HepG2 (cell line): ENCODE measurements around the gene MTCH2. TPM values are rescaled to one million over a fixed set of nuclear protein-coding genes. Genes with fewer than 3 reads are reported as not detected.

ENCODE experiments used
- ATAC-seq: fragments of 200-7000 bp; cut with Tn5 transposase; 3 replicates; pipeline ENCODE4 v1.9.1; 2020; ENCODE audit warnings: mild to moderate bottlenecking, moderate library complexity
- BruUV-seq: library from RNA; stranded (reverse); fragments of 400-500 nt; replicated peaks from 2 replicates; lab custom pipeline; 2021; lab: Mats Ljungman, UMichigan
- CTCF ChIA-PET: fragments of 300-600 bp; formaldehyde crosslinking; extraction: SDS; loops from one replicate; lab custom pipeline; 2021; ENCODE audit warnings: low total read pairs, inconsistent platforms, low intra/inter-chr PET ratio; lab: Yijun Ruan, JAX
- POLR2A ChIA-PET: fragments of 350-600 bp; sonication (Branson Sonifier 250); formaldehyde crosslinking; loops from one replicate; lab custom pipeline; 2020; ENCODE audit warnings: antibody characterized with exemption, inconsistent platforms; lab: Yijun Ruan, JAX
- DNase-seq: peaks from one replicate; pipeline ENCODE4 v3.0.0-alpha.2; 2015; ENCODE audit warnings: low spot score
- FAIRE-seq: peaks from 3 replicates; lab custom pipeline; 2011; peaks lifted over from hg19 to GRCh38; lab: Jason Lieb, UNC
- H2AFZ ChIP-seq: one replicate; pipeline ENCODE4 v1.6.1; 2011; ENCODE audit warnings: low read length, inconsistent platforms
- H3K27ac ChIP-seq: fragments of 300-600 bp; 3 replicates; pipeline ENCODE4 v1.8.0; 2011; ENCODE audit warnings: mixed run types, mild to moderate bottlenecking, mixed read lengths, low read length, inconsistent platforms; ENCODE audit not compliant: insufficient read depth; ENCODE audit errors: extremely low read length
- H3K27me3 ChIP-seq, 2 experiments: fragments of 200-600 bp in 1 of 2; 2 replicates in 1 of 2; 3 replicates in 1 of 2; pipeline versions ENCODE4 v1.6.0 to v1.8.0; 2011; ENCODE audit warnings: low read length in 2 of 2, mild to moderate bottlenecking in 2 of 2, moderate library complexity in 2 of 2, inconsistent platforms in 1 of 2; ENCODE audit not compliant: insufficient read depth in 2 of 2, control insufficient read depth in 1 of 2
- H3K36me3 ChIP-seq, 2 experiments: fragments of 200-600 bp in 1 of 2; replicated peaks in 1 of 2; 2 replicates in 1 of 2; 3 replicates in 1 of 2; pipeline versions ENCODE4 v1.5.1 to v1.8.0; 2011; ENCODE audit warnings: low read length in 2 of 2, inconsistent platforms in 1 of 2; ENCODE audit not compliant: insufficient read depth in 2 of 2, control insufficient read depth in 1 of 2
- H3K4me1 ChIP-seq: 2 replicates; pipeline ENCODE4 v1.5.1; 2012; ENCODE audit warnings: low read length, inconsistent platforms; ENCODE audit not compliant: insufficient read depth
- H3K4me2 ChIP-seq: 2 replicates; pipeline ENCODE4 v1.6.0; 2011; ENCODE audit warnings: low read depth, low read length, inconsistent platforms
- H3K4me3 ChIP-seq, 3 experiments: fragments of 200-600 bp in 1 of 3; sonication (generic), shearing (Covaris generic) in 1 of 3; replicated peaks in 1 of 3; 2 replicates each; pipeline ENCODE4 v1.5.1; 2011 to 2016; ENCODE audit warnings: low read length in 3 of 3, inconsistent platforms in 2 of 3, low read depth in 2 of 3, mild to moderate bottlenecking in 2 of 3, control low read depth in 1 of 3, mixed read lengths in 1 of 3; ENCODE audit not compliant: insufficient read depth in 1 of 3
- H3K79me2 ChIP-seq: one replicate; pipeline ENCODE4 v1.6.1; 2011; ENCODE audit warnings: low read length, inconsistent platforms; ENCODE audit not compliant: insufficient read depth
- H3K9ac ChIP-seq: 2 replicates; pipeline ENCODE4 v1.6.0; 2011; ENCODE audit warnings: mild to moderate bottlenecking, low read depth, low read length, inconsistent platforms; ENCODE audit not compliant: insufficient read depth
- H3K9me3 ChIP-seq: 2 replicates; pipeline ENCODE4 v1.5.1; 2012; ENCODE audit warnings: mild to moderate bottlenecking, low read length
- H4K20me1 ChIP-seq: 2 replicates; pipeline ENCODE4 v1.6.0; 2011; ENCODE audit warnings: inconsistent platforms, mild to moderate bottlenecking, low read length, moderate library complexity; ENCODE audit not compliant: insufficient read depth
- HNRNPLL ChIP-seq: fragments of 200-400 bp; formaldehyde crosslinking; IDR thresholded peaks from 2 replicates; pipeline ENCODE4 v1.6.1; 2017; ENCODE audit warnings: mild to moderate bottlenecking, low read depth, low read length; ENCODE audit not compliant: poor library complexity, severe bottlenecking
- ISX ChIP-seq: sonication (generic); formaldehyde crosslinking; conservative IDR thresholded peaks from 2 replicates; pipeline ENCODE4 v1.5.0; 2020; ENCODE audit warnings: missing genetic modification reagents
- MED1 ChIP-seq: sonication (generic); formaldehyde crosslinking; IDR thresholded peaks from 2 replicates; pipeline ENCODE4 v1.4.0; 2020; ENCODE audit warnings: missing genetic modification reagents
- RAD21 ChIP-seq: fragments of 450-650 bp; formaldehyde crosslinking; IDR thresholded peaks from 2 replicates; pipeline ENCODE4 v1.5.0; 2020; ENCODE audit warnings: mild to moderate bottlenecking
- TBP ChIP-seq: sonication (generic); formaldehyde crosslinking; IDR thresholded peaks from 2 replicates; pipeline ENCODE4 v1.5.0; 2020; ENCODE audit warnings: missing genetic modification reagents
- TCF7L2 ChIP-seq: IDR thresholded peaks from 2 replicates; pipeline ENCODE4 v1.6.1; 2011; ENCODE audit warnings: mild to moderate bottlenecking, low read depth, low read length, moderate library complexity
- ZNF367 ChIP-seq: sonication (generic); formaldehyde crosslinking; IDR thresholded peaks from 2 replicates; pipeline ENCODE4 v1.4.0; 2020; ENCODE audit warnings: missing genetic modification reagents, borderline replicate concordance
- ZNF775 ChIP-seq: sonication (generic); formaldehyde crosslinking; IDR thresholded peaks from 2 replicates; pipeline ENCODE4 v1.4.0; 2020; ENCODE audit warnings: missing genetic modification reagents, mild to moderate bottlenecking, moderate library complexity, borderline replicate concordance
- WGBS: methylation state at CpG from one replicate; pipeline ENCODE4 v1.1.6; 2017; ENCODE audit warnings: low lambda C conversion rate; 5-methylcytosine and 5-hydroxymethylcytosine counted together
- in situ Hi-C: cut with HindIII; loops from 2 replicates; pipeline ENCODE4 v1.10.0; 2017; ENCODE audit warnings: low pct_unique_long_range_greater_than_20kb; ENCODE audit not compliant: extremely low pct_ligation_motif_present
- intact Hi-C: fragments of 100-400 bp; cut with micrococcal nuclease; formaldehyde crosslinking; loops from one replicate; pipeline ENCODE4 v1.10.0; 2022; ENCODE audit not compliant: unreplicated experiment
- polyA plus RNA-seq, 8 experiments: library from polyadenylated mRNA; depleted of rRNA in 3 of 8; stranded (reverse) in 7 of 8; unstranded in 1 of 8; fragments of >200 nt; fragmentation: Illumina TruSeq in 4 of 8; extraction: Trizol in 4 of 8; gene quantifications; 2 replicates each; pipeline versions ENCODE4 v1.2.1 to v1.2.3, GENCODE V29; 2011 to 2016; ENCODE audit warnings: low read depth in 4 of 8, missing spikeins in 1 of 8, mixed read lengths in 1 of 8; ENCODE audit not compliant: insufficient read depth in 1 of 8
- total RNA-seq, 5 experiments: library from RNA; depleted of rRNA; stranded (reverse); fragments of >200 nt; fragmentation: Illumina TruSeq; extraction: Trizol; gene quantifications; 2 replicates each; pipeline ENCODE4 v1.2.3, GENCODE V29; 2016; ENCODE audit warnings: low read depth in 1 of 5
- TF ChIP-seq, protein P1 (sequence below): sonication (generic); formaldehyde crosslinking; IDR thresholded peaks from 2 replicates; pipeline ENCODE4 v1.4.0; 2020; ENCODE audit warnings: mild to moderate bottlenecking, missing genetic modification reagents
- TF ChIP-seq, protein P2 (sequence below): sonication (generic); formaldehyde crosslinking; IDR thresholded peaks from 2 replicates; pipeline ENCODE4 v1.5.1; 2020; ENCODE audit warnings: missing genetic modification reagents, mild to moderate bottlenecking, borderline replicate concordance

The MTCH2 gene
- total and polyA plus RNA-seq, 2 of the 13 experiments (the other 11 are each of a cell fraction or from before 2014, with no cell fraction given) = 112 to 272 TPM

DNA sequence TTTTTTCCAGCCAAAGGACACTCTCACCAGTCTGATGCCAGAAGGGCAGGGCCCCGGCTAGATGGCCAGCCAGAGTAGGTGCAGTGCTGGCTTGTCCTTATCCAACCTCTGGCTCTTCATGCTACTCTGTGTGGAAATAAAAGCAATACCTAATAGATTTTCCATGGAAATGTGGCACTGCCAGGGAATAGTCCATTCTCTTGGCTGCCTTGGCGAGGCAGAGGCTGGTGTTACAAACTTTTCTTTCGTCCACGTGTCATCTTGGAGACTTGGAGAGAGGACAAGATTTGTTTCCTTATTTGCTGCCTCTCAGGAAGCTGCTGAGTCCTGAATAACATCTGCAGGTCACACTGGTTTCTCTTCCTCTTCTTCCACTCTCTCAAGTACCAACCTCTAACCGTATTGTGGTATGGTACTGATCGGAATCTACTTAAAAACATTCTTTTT lies 31.0 kb downstream of the MTCH2 start:
- no peak overlapping the region for H3K9ac ChIP-seq
- ChIA-PET POLR2A (no interaction called here), CTCF (no interaction called here)
- no peak overlapping the region for H3K27ac ChIP-seq
- in situ Hi-C loops = no loop called here
- no peaks in the 10 kb centered on the region for H3K4me1 ChIP-seq
- no peak overlapping the region for H2AFZ ChIP-seq
- BruUV-seq = no TSS peak
- no peak for FAIRE-seq
- H3K36me3 ChIP-seq = no peaks in the 10 kb centered on the region
- no peaks in the 10 kb centered on the region for H3K79me2 ChIP-seq
- no peak overlapping the region for H3K4me3 ChIP-seq
- no peaks in the 10 kb centered on the region for H3K27me3 ChIP-seq
- no peak for DNase-seq
- no peak overlapping the region for H3K4me2 ChIP-seq
- ATAC-seq = peak; percentile 19
- H4K20me1 ChIP-seq = no peaks in the 10 kb centered on the region
- H3K9me3 ChIP-seq = no peaks in the 10 kb centered on the region
- TF ChIP-seq HNRNPLL (no peak), RAD21 (CRISPR knock-in tag) (no peak), ZNF367 (CRISPR knock-in tag) (no peak), ISX (CRISPR knock-in tag) (no peak), TBP (CRISPR knock-in tag) (no peak), TCF7L2 (no peak), MED1 (CRISPR knock-in tag) (no peak), ZNF775 (no peak)
- TF ChIP-seq, protein P1, sequence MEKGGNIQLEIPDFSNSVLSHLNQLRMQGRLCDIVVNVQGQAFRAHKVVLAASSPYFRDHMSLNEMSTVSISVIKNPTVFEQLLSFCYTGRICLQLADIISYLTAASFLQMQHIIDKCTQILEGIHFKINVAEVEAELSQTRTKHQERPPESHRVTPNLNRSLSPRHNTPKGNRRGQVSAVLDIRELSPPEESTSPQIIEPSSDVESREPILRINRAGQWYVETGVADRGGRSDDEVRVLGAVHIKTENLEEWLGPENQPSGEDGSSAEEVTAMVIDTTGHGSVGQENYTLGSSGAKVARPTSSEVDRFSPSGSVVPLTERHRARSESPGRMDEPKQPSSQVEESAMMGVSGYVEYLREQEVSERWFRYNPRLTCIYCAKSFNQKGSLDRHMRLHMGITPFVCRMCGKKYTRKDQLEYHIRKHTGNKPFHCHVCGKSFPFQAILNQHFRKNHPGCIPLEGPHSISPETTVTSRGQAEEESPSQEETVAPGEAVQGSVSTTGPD (CRISPR knock-in tag) = no peak
- TF ChIP-seq, protein P2, sequence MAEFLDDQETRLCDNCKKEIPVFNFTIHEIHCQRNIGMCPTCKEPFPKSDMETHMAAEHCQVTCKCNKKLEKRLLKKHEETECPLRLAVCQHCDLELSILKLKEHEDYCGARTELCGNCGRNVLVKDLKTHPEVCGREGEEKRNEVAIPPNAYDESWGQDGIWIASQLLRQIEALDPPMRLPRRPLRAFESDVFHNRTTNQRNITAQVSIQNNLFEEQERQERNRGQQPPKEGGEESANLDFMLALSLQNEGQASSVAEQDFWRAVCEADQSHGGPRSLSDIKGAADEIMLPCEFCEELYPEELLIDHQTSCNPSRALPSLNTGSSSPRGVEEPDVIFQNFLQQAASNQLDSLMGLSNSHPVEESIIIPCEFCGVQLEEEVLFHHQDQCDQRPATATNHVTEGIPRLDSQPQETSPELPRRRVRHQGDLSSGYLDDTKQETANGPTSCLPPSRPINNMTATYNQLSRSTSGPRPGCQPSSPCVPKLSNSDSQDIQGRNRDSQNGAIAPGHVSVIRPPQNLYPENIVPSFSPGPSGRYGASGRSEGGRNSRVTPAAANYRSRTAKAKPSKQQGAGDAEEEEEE (CRISPR knock-in tag) = no peak
- intact Hi-C loops = loop anchor here (5.0 kb wide), 1 partner anchor 254 kb away; no protein-coding TSS in a partner anchor
- WGBS = 89% methylated on average over 6 of the region's 6 CpGs
